ENCODE results near the gene PARG. TPM values are rescaled to one million over a fixed set of nuclear protein-coding genes. Genes with fewer than 3 reads are reported as not detected.

PARG gene
- total RNA-seq, 1 donor from 2014 or later = 24.2 TPM

GRCh38 chr10:49769692-49770091 lies 172.1 kb downstream of the PARG start:
- Histone ChIP-seq H3K4me1 (no peaks in the 10 kb centered on the region), H3K36me3 (no peaks in the 10 kb centered on the region), H3K27ac (no peak overlapping the region), H3K4me3 (no peak overlapping the region), H3K9me3 (no peaks in the 10 kb centered on the region), H3K27me3 (ENCODE audit: low read depth) (peaks cover 49% of the 10 kb centered on the region)
- DNase-seq (no peak), ATAC-seq (no peak)
- no peak for TF ChIP-seq CTCF (IDR thresholded peaks at IDR 0.05)
- intact Hi-C loops (cut with DNase I) = no loop called here

DNA sequence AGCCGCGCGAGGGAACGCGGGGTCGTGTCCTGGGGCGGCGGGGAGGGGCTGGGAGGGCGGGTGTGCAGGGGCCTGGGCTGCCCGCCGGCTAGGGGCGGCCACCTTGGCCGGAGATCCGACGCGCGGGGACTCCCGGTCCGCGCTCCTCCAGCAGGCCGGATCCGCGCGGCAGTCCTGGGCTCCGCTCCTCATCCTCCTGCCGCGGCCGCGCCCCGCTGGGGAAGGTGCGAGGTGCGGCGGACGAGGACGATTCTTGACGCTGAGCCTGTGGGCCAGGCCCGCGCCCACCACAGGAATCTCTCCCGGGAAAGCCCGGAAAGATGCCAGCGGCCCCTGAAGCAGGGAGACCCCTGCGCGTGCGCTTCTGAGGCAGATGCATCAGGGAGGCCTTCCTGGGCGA lies 173.1 kb downstream of the PARG start:
- no peak for TF ChIP-seq CTCF (IDR thresholded peaks at IDR 0.05)
- H3K4me1 ChIP-seq = no peaks in the 10 kb centered on the region
- intact Hi-C loops (cut with DNase I) = no loop called here
- H3K4me3 ChIP-seq = no peak overlapping the region
- H3K36me3 ChIP-seq = no peaks in the 10 kb centered on the region
- no peaks in the 10 kb centered on the region for H3K9me3 ChIP-seq
- DNase-seq = no peak
- peaks cover 49% of the 10 kb centered on the region for H3K27me3 ChIP-seq (ENCODE audit: low read depth)
- H3K27ac ChIP-seq = no peak overlapping the region
- ATAC-seq = no peak

GRCh38 chr10:49768329-49768728 lies 173.5 kb downstream of the PARG start:
- H3K36me3 ChIP-seq = no peaks in the 10 kb centered on the region
- H3K9me3 ChIP-seq = no peaks in the 10 kb centered on the region
- ATAC-seq (no peak), DNase-seq (no peak)
- no peak overlapping the region for H3K27ac ChIP-seq
- no peak overlapping the region for H3K4me3 ChIP-seq
- peaks cover 49% of the 10 kb centered on the region for H3K27me3 ChIP-seq (ENCODE audit: low read depth)
- H3K4me1 ChIP-seq = no peaks in the 10 kb centered on the region
- intact Hi-C loops (cut with DNase I) = no loop called here
- no peak for TF ChIP-seq CTCF (IDR thresholded peaks at IDR 0.05)

Other genes starting within 250 kb of the PARG start
- 0.30 TPM for gene OGDHL, start 179.7 kb downstream of the PARG start, total RNA-seq
- 11.7 TPM for gene TIMM23B, start within 50 bp of the PARG start, total RNA-seq
- 12.5 TPM for gene AGAP6, start 46.4 kb upstream of the PARG start, total RNA-seq
- gene WASHC2A, start 125.9 kb upstream of the PARG start, total RNA-seq = 59.6 TPM